OCI-LY3 (cell line): Measurements from ENCODE around the gene KIAA1671.

Experiments used
- EZH2phosphoT487 ChIP-seq: fragments of 200-600 bp; shearing (Covaris generic); IDR thresholded peaks from 2 replicates; pipeline ENCODE4 v1.6.1; 2018; ENCODE audit warnings: antibody characterized with exemption, mixed run types, low read depth
- TF ChIP-seq, protein P1 (sequence below): fragments of 200-600, 300-600 bp; sonication (generic); IDR thresholded peaks from 2 replicates; pipeline ENCODE4 v1.5.1; 2014; ENCODE audit warnings: antibody characterized with exemption, low read length, low read depth

DNA sequence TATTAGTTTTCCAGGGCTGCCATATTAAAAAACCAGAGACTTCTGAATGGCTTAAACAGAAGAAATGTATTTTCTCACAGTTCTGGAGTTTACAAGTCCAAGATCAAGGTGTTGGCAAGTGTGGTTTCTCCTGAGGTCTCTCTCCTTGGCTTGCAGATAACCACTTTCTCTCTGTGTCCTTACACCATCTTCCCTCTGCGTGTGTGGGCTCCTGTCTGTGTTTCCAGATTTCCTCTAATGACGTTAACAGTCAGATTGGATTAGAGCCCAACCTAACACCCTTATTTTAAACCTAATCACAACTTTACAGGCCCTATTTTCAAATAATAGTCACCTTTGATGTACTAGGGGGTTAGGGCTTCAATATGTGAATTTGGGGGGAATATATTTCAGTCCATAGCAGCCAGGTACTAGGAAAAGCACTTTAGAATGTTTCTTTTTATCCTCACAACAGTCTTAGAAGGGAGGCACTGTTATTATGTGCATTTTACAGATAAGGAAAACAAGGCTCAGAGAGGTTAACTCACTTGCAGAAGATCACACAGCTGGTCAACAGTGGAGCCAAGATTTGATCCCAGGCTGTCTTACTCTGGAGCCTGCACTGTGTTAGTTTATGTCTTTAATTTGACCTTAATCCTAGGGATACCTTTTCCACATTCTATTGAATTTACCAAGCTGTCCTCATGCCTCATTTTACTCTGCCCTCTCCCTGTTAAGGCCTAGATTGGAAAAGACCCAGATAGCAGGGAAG, 130.7 kb downstream of the KIAA1671 start:
- TF ChIP-seq, protein P1, sequence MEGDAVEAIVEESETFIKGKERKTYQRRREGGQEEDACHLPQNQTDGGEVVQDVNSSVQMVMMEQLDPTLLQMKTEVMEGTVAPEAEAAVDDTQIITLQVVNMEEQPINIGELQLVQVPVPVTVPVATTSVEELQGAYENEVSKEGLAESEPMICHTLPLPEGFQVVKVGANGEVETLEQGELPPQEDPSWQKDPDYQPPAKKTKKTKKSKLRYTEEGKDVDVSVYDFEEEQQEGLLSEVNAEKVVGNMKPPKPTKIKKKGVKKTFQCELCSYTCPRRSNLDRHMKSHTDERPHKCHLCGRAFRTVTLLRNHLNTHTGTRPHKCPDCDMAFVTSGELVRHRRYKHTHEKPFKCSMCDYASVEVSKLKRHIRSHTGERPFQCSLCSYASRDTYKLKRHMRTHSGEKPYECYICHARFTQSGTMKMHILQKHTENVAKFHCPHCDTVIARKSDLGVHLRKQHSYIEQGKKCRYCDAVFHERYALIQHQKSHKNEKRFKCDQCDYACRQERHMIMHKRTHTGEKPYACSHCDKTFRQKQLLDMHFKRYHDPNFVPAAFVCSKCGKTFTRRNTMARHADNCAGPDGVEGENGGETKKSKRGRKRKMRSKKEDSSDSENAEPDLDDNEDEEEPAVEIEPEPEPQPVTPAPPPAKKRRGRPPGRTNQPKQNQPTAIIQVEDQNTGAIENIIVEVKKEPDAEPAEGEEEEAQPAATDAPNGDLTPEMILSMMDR, result no peak
- no peak for TF ChIP-seq EZH2phosphoT487
